Measurements from ENCODE around the gene GPS2.

Gene GPS2

DNA sequence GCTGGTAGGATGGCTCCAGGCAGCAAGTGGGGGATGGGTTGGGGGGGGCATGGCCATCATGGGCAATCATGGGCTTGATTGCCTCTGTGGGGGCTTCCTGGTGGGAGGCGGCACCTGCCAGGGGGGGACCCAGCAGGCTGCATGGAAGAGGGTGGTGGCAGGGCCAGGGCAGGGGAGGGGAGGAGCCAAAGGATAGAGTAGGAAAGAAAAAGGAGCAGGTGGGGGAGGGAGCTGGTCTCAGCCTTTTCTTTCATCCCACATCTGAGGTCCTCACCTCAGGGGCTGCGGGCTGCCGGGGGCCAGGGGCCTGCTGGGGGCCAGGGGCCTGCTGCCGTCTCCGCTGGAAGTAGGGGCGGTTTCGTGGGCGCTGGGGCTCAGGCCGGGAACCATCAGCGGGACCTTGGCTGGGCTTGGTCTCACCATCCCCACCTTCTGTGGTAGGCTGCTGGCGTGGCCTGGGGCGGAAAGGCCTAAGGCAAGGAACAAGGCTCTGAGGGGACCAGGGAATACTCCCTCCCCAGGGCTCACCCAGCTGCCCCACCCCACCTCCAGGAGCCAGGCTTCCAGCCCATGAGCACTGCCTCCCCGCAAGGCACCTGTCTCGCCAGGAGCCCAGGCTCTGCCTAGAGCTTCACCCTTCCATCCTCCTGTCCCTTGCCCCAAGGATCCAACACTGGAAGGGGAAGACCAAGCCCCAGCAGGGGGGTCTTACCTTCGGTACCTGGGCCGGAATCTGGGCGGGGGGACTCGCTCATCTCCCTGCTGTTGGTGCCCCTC lies 25.7 kb downstream of the GPS2 start:
- TF ChIP-seq Cebpa-rat (IDR thresholded peaks at IDR 0.05) = no peak
- Histone ChIP-seq H3K9me3 (replicated peaks in 1 of 11) (no peaks in the 10 kb centered on the region), H3K9ac (no peak overlapping the region), H3K27me3 (peaks cover 32 to 53% (median 40%) of the 10 kb centered on the region in 11 experiments), H3K27ac (no peak overlapping the region), H4K20me1 (peaks cover 0 to 11% (median 0%) of the 10 kb centered on the region in 11 experiments; a peak in 3 of 22 replicates), H3K4me2 (no peak overlapping the region), H3K4me1 (peaks cover 0 to 29% (median 25%) of the 10 kb centered on the region in 10 experiments; a peak in 17 of 20 replicates), H3K4me3 (no peak overlapping the region), H3K36me3 (no peaks in the 10 kb centered on the region)

- H3K36me3 ChIP-seq = no peaks in the 10 kb centered on the region
- TF ChIP-seq Cebpa-rat (IDR thresholded peaks at IDR 0.05) = no peak
- no peak overlapping the region for H3K27ac ChIP-seq
- peaks cover 8 to 29% (median 16%) of the 10 kb centered on the region in 11 experiments; a peak in 20 of 22 replicates for H3K27me3 ChIP-seq
- no peak overlapping the region for H3K9ac ChIP-seq
- H3K4me3 ChIP-seq = no peak overlapping the region
- no peaks in the 10 kb centered on the region; a peak in 2 of 22 replicates for H4K20me1 ChIP-seq
- peaks cover 26 to 42% (median 35%) of the 10 kb centered on the region in 10 experiments for H3K4me1 ChIP-seq
- no peaks in the 10 kb centered on the region for H3K9me3 ChIP-seq (replicated peaks in 1 of 11)
- H3K4me2 ChIP-seq = no peak overlapping the region
These were observed 29.5 kb downstream of the GPS2 start for GRCh38 chr17:7285679-7286078.

- Histone ChIP-seq H3K4me2 (no peak overlapping the region), H3K27ac (no peak overlapping the region), H4K20me1 (no peaks in the 10 kb centered on the region; a peak in 2 of 22 replicates), H3K4me1 (peaks cover 26 to 46% (median 36%) of the 10 kb centered on the region in 10 experiments), H3K9ac (no peak overlapping the region), H3K36me3 (no peaks in the 10 kb centered on the region), H3K27me3 (peaks cover 7 to 21% (median 11%) of the 10 kb centered on the region in 11 experiments; a peak in 19 of 22 replicates), H3K9me3 (replicated peaks in 1 of 11) (no peaks in the 10 kb centered on the region), H3K4me3 (no peak overlapping the region)
- no peak for TF ChIP-seq Cebpa-rat (IDR thresholded peaks at IDR 0.05)
These were observed 30.2 kb downstream of the GPS2 start for GRCh38 chr17:7284911-7285310.

DNA sequence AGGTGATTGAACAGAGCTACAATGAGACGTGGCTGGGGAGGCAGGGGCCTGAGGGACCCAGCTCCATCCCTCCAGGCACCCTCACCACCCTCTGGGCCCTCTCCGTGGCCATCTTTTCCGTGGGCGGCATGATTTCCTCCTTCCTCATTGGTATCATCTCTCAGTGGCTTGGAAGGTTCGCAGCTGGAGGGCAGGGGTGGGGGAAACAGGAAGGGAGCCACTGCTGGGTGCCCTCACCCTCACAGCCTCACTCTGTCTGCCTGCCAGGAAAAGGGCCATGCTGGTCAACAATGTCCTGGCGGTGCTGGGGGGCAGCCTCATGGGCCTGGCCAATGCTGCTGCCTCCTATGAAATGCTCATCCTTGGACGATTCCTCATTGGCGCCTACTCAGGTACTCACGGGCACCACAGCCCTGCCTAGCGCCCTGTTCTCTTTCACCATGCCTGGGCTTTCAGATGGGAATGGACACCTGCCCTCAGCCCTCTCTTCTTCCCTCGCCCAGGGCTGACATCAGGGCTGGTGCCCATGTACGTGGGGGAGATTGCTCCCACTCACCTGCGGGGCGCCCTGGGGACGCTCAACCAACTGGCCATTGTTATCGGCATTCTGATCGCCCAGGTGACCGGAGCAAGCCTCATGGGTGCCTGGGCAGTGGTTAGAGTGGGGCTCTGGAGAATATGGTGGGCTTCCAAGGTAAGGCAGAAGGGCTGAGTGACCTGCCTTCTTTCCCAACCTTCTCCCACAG lies 31.5 kb downstream of the GPS2 start:
- H3K36me3 ChIP-seq = no peaks in the 10 kb centered on the region
- TF ChIP-seq Cebpa-rat (IDR thresholded peaks at IDR 0.05) = no peak
- H3K27me3 ChIP-seq = peaks cover 7 to 21% (median 11%) of the 10 kb centered on the region in 11 experiments; a peak in 19 of 22 replicates
- H3K4me1 ChIP-seq = peaks cover 26 to 46% (median 36%) of the 10 kb centered on the region in 10 experiments
- peak overlapping the region in 3 of 11 experiments; percentile 17 to 40 (median 18); a peak in 3 of 22 replicates for H3K9ac ChIP-seq
- peak overlapping the region in 3 of 11 experiments; percentile 22 to 52 (median 39); a peak in 4 of 22 replicates for H3K27ac ChIP-seq
- H4K20me1 ChIP-seq = no peaks in the 10 kb centered on the region; a peak in 2 of 22 replicates
- H3K4me2 ChIP-seq = peak overlapping the region; percentile 98 to 100 (median 100)
- peak overlapping the region in 1 of 10 experiments; percentile 4; a peak in 1 of 20 replicates for H3K4me3 ChIP-seq
- H3K9me3 ChIP-seq (replicated peaks in 1 of 11) = no peaks in the 10 kb centered on the region

- no peaks in the 10 kb centered on the region for H3K36me3 ChIP-seq
- peak overlapping the region in 7 of 10 experiments; percentile 4 to 68 (median 64); a peak in 7 of 20 replicates for H3K4me3 ChIP-seq
- H3K9me3 ChIP-seq (replicated peaks in 1 of 11) = no peaks in the 10 kb centered on the region
- H3K27me3 ChIP-seq = peaks cover 7 to 17% (median 11%) of the 10 kb centered on the region in 11 experiments; a peak in 19 of 22 replicates
- H3K27ac ChIP-seq = peak overlapping the region in 4 of 11 experiments; percentile 22 to 52 (median 36); a peak in 4 of 22 replicates
- TF ChIP-seq Cebpa-rat (IDR thresholded peaks at IDR 0.05) = no peak
- H3K9ac ChIP-seq = peak overlapping the region in 8 of 11 experiments; percentile 17 to 83 (median 71); a peak in 6 of 22 replicates
- H3K4me1 ChIP-seq = peaks cover 26 to 46% (median 36%) of the 10 kb centered on the region in 10 experiments
- no peaks in the 10 kb centered on the region; a peak in 2 of 22 replicates for H4K20me1 ChIP-seq
- H3K4me2 ChIP-seq = peak overlapping the region; percentile 98 to 100 (median 100)
These were observed 32.3 kb downstream of the GPS2 start for GRCh38 chr17:7282752-7283321.

DNA sequence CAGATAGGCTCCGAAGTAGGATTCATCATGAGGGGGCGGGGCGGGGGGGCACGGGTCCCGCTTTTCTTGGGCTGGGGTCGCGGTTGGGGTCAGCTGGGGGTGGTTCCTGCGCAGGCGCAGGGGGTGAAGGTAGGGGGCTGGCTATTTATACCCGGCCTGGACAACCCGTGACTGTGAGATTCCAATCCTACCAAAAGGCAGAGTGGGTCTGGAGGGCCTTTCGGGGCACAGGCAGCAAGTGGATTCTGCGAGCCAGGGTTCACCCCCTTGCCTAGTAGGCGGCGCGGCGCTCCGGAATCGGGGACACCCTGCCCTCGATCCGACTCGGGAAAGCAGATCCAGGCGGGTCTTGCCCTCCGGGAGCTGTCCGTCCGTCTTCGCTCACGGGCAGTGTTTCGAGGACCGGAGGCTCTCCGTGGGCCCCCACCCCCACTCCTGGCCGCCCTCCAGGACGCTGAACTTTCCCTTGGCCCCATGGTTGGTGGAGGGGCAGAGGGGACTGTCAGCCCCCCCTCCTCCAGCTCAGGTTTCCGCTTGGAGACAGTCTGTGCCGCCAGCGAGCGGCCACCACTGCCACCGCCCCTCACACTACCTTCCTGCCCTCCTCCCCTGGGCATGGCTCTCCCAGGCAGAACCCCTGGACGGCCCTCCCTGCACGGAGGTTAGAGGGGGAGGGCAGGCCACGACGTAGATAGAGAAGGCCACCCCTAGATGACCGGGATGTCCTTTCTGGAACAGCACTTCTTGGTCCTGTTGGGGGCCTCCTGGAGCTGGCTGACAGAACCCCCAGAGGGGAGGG lies 33.0 kb downstream of the GPS2 start:
- no peaks in the 10 kb centered on the region for H3K36me3 ChIP-seq
- peak overlapping the region; percentile 55 to 83 (median 72); a peak in 21 of 22 replicates for H3K9ac ChIP-seq
- H3K4me2 ChIP-seq = peak overlapping the region; percentile 98 to 100 (median 100)
- TF ChIP-seq Cebpa-rat (IDR thresholded peaks at IDR 0.05) = no peak
- no peaks in the 10 kb centered on the region; a peak in 2 of 22 replicates for H4K20me1 ChIP-seq
- peaks cover 26 to 46% (median 36%) of the 10 kb centered on the region in 10 experiments for H3K4me1 ChIP-seq
- peak overlapping the region; percentile 58 to 75 (median 64) for H3K4me3 ChIP-seq
- no peaks in the 10 kb centered on the region for H3K9me3 ChIP-seq (replicated peaks in 1 of 11)
- H3K27ac ChIP-seq = peak overlapping the region in 9 of 11 experiments; percentile 8 to 74 (median 45); a peak in 10 of 22 replicates
- H3K27me3 ChIP-seq = peaks cover 7 to 16% (median 11%) of the 10 kb centered on the region in 11 experiments; a peak in 19 of 22 replicates

- Histone ChIP-seq H3K27me3 (peaks cover 7 to 16% (median 11%) of the 10 kb centered on the region in 11 experiments; a peak in 19 of 22 replicates), H4K20me1 (no peaks in the 10 kb centered on the region; a peak in 2 of 22 replicates), H3K9ac (peak within 1 kb of the TSS; percentile 55 to 83 (median 72); a peak in 21 of 22 replicates), H3K9me3 (replicated peaks in 1 of 11) (no peaks in the 10 kb centered on the region), H3K4me2 (peak within 1 kb of the TSS; percentile 98 to 100 (median 100)), H3K27ac (peak within 1 kb of the TSS in 10 of 11 experiments; percentile 18 to 85 (median 72); a peak in 19 of 22 replicates), H3K4me3 (peak within 1 kb of the TSS; percentile 58 to 75 (median 64)), H3K36me3 (no peaks in the 10 kb centered on the region), H3K4me1 (peaks cover 24 to 37% (median 29%) of the 10 kb centered on the region in 10 experiments)
- TF ChIP-seq Cebpa-rat (IDR thresholded peaks at IDR 0.05) = no peak
These were observed 33.8 kb downstream of the GPS2 start, which contains the start of gene SLC2A4 for GRCh38 chr17:7281074-7281952. Gene SLC2A4, plus strand, starts transcription at chr17:7281718. Its CDS starts 217 bp downstream, at chr17:7281935.

Data from BLaER1 treated with 17β-estradiol and CSF1 and Interleukin-3, amounts not matched to agents 10 nM and 100 nM (cell line).